RWPE2 (cell line): Measurements from ENCODE around the gene SMAP2.

Experiments used
- ATAC-seq: fragments of 200-7000 bp; cut with Tn5 transposase; 3 replicates; pipeline ENCODE4 v1.9.1; 2021; ENCODE audit warnings: low read depth
- DNase-seq: peaks from one replicate; pipeline ENCODE4 v3.0.0-alpha.2; 2020; ENCODE audit warnings: low spot score
- H3K27ac ChIP-seq: fragments of 450-650 bp; 2 replicates; pipeline ENCODE4 v1.5.1; 2017; ENCODE audit warnings: mild to moderate bottlenecking; ENCODE audit not compliant: poor library complexity, severe bottlenecking
- H3K27me3 ChIP-seq: fragments of 250-450 bp; sonication (Bioruptor Pico); 2 replicates; pipeline ENCODE4 v1.5.1; 2021; ENCODE audit warnings: mild to moderate bottlenecking, moderate library complexity; ENCODE audit not compliant: insufficient read depth, poor library complexity, severe bottlenecking
- H3K36me3 ChIP-seq: fragments of 250-450 bp; sonication (Bioruptor Pico); 2 replicates; pipeline ENCODE4 v1.5.1; 2020; ENCODE audit warnings: low read depth, mild to moderate bottlenecking, moderate library complexity
- H3K4me1 ChIP-seq: fragments of 250-450 bp; sonication (Bioruptor Pico); 2 replicates; pipeline ENCODE4 v1.5.1; 2021; ENCODE audit warnings: mild to moderate bottlenecking, moderate library complexity; ENCODE audit not compliant: insufficient read depth, poor library complexity, severe bottlenecking
- H3K4me3 ChIP-seq: fragments of 250-450 bp; sonication (Bioruptor Pico); 2 replicates; pipeline ENCODE4 v1.5.1; 2021; ENCODE audit warnings: mild to moderate bottlenecking, moderate library complexity; ENCODE audit not compliant: severe bottlenecking
- H3K9me3 ChIP-seq: fragments of 250-450 bp; sonication (Bioruptor Pico); 2 replicates; pipeline ENCODE4 v1.5.1; 2021; ENCODE audit warnings: mild to moderate bottlenecking, moderate library complexity; ENCODE audit not compliant: severe bottlenecking
- TF ChIP-seq, protein P1 (sequence below): fragments of 450-650 bp; IDR thresholded peaks from one replicate; pipeline ENCODE4 v1.5.1; 2017; ENCODE audit warnings: mild to moderate bottlenecking, moderate library complexity; ENCODE audit not compliant: poor library complexity, severe bottlenecking

Gene SMAP2

DNA sequence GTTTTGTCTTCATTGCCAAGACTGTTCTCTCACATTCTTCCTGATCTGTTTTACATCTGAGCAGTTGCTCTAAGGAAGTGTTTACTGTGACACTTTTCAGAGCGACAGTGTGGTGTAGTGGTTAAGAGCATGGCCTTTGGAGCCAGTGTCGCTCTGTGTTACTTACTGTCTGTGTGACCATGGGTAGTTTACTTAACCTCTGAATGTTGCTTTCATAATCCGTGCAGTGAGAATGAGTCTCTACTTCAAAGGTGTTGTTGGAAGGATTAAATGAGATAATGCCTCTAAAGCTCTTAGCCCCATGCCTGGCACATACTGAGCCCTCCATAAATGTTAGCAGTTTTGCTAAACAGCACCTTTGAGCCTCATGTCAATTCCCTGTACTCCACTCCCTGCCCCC lies 40.8 kb downstream of the SMAP2 start:
- H3K27me3 ChIP-seq, result no peaks in the 10 kb centered on the region
- H3K4me3 ChIP-seq, result no peak overlapping the region
- H3K4me1 ChIP-seq, result peaks cover 6% of the 10 kb centered on the region
- peaks cover 47% of the 10 kb centered on the region for H3K36me3 ChIP-seq
- no peak overlapping the region for H3K27ac ChIP-seq
- no peak for DNase-seq
- TF ChIP-seq, protein P1, sequence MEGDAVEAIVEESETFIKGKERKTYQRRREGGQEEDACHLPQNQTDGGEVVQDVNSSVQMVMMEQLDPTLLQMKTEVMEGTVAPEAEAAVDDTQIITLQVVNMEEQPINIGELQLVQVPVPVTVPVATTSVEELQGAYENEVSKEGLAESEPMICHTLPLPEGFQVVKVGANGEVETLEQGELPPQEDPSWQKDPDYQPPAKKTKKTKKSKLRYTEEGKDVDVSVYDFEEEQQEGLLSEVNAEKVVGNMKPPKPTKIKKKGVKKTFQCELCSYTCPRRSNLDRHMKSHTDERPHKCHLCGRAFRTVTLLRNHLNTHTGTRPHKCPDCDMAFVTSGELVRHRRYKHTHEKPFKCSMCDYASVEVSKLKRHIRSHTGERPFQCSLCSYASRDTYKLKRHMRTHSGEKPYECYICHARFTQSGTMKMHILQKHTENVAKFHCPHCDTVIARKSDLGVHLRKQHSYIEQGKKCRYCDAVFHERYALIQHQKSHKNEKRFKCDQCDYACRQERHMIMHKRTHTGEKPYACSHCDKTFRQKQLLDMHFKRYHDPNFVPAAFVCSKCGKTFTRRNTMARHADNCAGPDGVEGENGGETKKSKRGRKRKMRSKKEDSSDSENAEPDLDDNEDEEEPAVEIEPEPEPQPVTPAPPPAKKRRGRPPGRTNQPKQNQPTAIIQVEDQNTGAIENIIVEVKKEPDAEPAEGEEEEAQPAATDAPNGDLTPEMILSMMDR, result no peak
- no peaks in the 10 kb centered on the region for H3K9me3 ChIP-seq
- ATAC-seq, result no peak

DNA sequence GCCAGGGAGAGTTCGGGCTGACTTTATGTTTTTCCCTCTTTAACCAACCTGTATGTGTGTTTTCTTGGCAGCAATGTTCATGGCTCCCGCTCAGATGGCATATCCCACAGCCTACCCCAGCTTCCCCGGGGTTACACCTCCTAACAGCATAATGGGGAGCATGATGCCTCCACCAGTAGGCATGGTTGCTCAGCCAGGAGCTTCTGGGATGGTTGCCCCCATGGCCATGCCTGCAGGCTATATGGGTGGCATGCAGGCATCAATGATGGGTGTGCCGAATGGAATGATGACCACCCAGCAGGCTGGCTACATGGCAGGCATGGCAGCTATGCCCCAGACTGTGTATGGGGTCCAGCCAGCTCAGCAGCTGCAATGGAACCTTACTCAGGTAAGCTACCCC lies 43.2 kb downstream of the SMAP2 start:
- DNase-seq (no peak), ATAC-seq (no peak)
- Histone ChIP-seq H3K27ac (no peak overlapping the region), H3K4me3 (no peak overlapping the region), H3K4me1 (peaks cover 6% of the 10 kb centered on the region), H3K36me3 (peaks cover 44% of the 10 kb centered on the region), H3K9me3 (no peaks in the 10 kb centered on the region), H3K27me3 (no peaks in the 10 kb centered on the region)
- TF ChIP-seq, protein P1, result no peak

DNA sequence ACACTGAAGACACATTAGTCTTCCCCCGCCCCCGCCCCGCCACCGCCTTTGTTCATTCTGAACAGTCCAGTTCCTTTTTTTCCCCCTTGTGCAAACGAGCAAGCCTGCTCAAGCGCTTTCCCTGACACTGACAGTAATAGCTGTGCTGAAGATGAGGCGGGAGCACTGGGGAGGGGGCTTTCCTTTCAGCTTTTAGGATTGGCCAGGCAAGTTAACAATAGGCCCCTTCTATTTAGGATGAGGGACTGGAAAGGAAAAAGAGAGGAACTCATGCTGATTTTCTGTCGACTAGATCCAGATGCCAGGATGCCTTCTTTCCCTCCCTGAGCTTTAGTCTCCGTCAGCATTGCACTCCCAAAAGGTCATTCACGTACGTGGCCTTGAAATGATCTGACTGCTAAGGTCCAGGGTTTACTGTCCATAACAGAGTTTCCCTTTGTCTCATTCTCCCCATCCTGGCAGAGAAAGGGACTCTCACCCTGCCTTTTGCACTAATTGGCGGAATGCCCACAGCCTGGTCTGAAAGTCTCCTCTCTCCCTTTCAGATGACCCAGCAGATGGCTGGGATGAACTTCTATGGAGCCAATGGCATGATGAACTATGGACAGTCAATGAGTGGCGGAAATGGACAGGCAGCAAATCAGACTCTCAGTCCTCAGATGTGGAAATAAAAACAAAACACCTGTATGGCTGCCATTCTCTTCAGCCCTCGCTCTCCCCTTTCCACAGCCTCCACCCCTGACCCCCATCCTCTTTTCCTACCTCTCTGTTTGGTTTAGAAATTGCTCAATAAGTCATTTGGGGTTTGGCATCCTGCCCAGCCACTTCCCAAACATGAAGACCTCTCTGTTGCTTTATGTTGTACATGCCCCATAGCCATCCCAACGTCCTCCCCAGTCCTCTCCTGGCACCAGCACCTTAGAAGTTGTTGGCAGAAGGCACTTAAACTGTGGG lies 48.2 kb downstream of the SMAP2 start:
- H3K4me1 ChIP-seq, result no peaks in the 10 kb centered on the region
- H3K4me3 ChIP-seq, result no peak overlapping the region
- no peak for DNase-seq
- H3K27ac ChIP-seq, result no peak overlapping the region
- no peaks in the 10 kb centered on the region for H3K27me3 ChIP-seq
- H3K36me3 ChIP-seq, result peaks cover 20% of the 10 kb centered on the region
- no peak for ATAC-seq
- TF ChIP-seq, protein P1, result no peak
- no peaks in the 10 kb centered on the region for H3K9me3 ChIP-seq

DNA sequence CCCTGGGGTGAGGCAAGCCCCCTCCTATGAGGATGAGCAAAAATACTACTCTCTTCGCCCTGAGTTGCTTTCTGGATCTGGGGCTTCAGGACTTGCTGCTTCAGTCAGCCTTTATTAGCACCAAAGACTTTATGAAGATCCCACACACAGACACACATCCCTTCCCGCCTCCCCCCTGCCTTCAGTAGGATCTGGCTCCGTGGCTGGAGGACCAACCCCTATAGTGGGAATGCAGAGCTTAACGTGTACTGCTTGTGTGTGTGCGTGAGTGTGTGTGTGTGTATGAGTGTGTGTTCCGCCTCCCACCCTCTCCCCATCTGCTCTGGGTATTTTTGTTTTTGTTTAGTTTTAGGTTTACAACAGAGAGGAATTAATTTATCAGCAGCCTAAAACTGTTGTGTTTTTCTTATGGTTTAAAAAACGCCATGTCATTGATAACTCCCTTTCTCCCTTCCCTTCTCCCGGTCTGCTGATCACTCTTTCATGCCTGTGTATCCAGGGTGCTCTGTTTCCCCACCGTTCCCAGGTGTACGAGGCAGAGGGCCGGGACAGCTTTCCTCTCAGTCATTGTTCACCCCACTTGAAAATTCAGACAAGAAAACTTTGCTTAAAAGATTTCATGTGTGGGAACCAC lies 49.2 kb downstream of the SMAP2 start:
- ATAC-seq, result no peak
- no peak for DNase-seq
- no peaks in the 10 kb centered on the region for H3K27me3 ChIP-seq
- TF ChIP-seq, protein P1, result no peak
- H3K4me1 ChIP-seq, result no peaks in the 10 kb centered on the region
- H3K36me3 ChIP-seq, result peaks cover 9% of the 10 kb centered on the region; the same call in 1 of the 2 replicates
- H3K9me3 ChIP-seq, result no peaks in the 10 kb centered on the region
- no peak overlapping the region for H3K27ac ChIP-seq
- no peak overlapping the region for H3K4me3 ChIP-seq
